ENCODE data around the gene PARD6G.

DNA sequence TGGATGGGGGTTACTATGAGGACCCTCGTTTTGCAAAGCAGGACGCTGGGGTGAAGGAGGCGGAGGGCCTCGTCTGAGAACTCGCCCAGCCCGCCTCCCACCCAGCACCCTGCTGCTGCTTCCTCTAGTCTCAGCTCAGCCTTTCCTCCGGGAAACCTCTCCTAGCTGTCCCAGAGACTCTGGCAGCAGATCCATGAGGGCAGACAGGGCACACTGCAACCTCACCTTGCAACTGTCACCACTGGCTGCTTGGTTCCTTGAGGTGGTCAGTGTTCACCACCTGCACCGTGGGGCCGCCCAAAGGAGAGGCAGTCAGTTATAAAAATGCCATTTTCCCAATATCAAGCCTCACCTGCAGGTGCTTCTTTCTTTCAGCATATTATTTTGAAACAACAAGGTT lies 45.6 kb downstream of the PARD6G start:
- TF ChIP-seq POLR2A (IDR thresholded peaks at IDR 0.05; ENCODE audit: low read depth, low read length) (no peak), POLR2AphosphoS5 (IDR thresholded peaks at IDR 0.05; ENCODE audit: low read depth, low read length) (no peak), TAF1 (IDR thresholded peaks at IDR 0.05; ENCODE audit: low read depth, low read length) (no peak)
